Astrocyte (in vitro differentiated cells and primary cell): ENCODE data around the gene HECTD4. TPM values are rescaled to one million over a fixed set of nuclear protein-coding genes. Genes with fewer than 3 reads are reported as not detected.

Experiments used
- DNase-seq: peaks from one replicate; pipeline ENCODE4 v3.0.0-alpha.2; 2010; ENCODE audit warnings: low read depth
- FAIRE-seq: peaks from 2 replicates; lab custom pipeline; 2011; peaks lifted over from hg19 to GRCh38; lab: Jason Lieb, UNC
- H2AFZ ChIP-seq: 2 replicates; pipeline ENCODE4 v1.6.0; 2012; ENCODE audit warnings: low read depth, low read length, inconsistent platforms
- H3K27ac ChIP-seq: 2 replicates; pipeline ENCODE4 v1.5.1; 2011; ENCODE audit warnings: low read depth, low read length, inconsistent platforms
- H3K27me3 ChIP-seq: 2 replicates; pipeline ENCODE4 v1.6.0; 2011; ENCODE audit warnings: low read length, inconsistent platforms; ENCODE audit not compliant: insufficient read depth
- H3K36me3 ChIP-seq: 2 replicates; pipeline ENCODE4 v1.5.1; 2011; ENCODE audit warnings: low read length, inconsistent platforms; ENCODE audit not compliant: insufficient read depth
- H3K4me1 ChIP-seq: 2 replicates; pipeline ENCODE4 v1.5.1; 2011; ENCODE audit warnings: low read length, inconsistent platforms; ENCODE audit not compliant: insufficient read depth
- H3K4me2 ChIP-seq: 2 replicates; pipeline ENCODE4 v1.6.0; 2012; ENCODE audit warnings: low read length, inconsistent platforms
- H3K4me3 ChIP-seq: 2 replicates; pipeline ENCODE4 v1.5.1; 2011; ENCODE audit warnings: low read depth, mild to moderate bottlenecking, low read length, inconsistent platforms; ENCODE audit not compliant: insufficient read depth
- H3K79me2 ChIP-seq: 2 replicates; pipeline ENCODE4 v1.6.0; 2012; ENCODE audit warnings: mild to moderate bottlenecking, low read length, inconsistent platforms; ENCODE audit not compliant: insufficient read depth
- H3K9ac ChIP-seq: 2 replicates; pipeline ENCODE4 v1.6.0; 2012; ENCODE audit warnings: mild to moderate bottlenecking, low read length, inconsistent platforms
- H3K9me3 ChIP-seq: 2 replicates; pipeline ENCODE4 v1.5.1; 2012; ENCODE audit warnings: low read depth, mild to moderate bottlenecking, low read length, inconsistent platforms; ENCODE audit not compliant: insufficient read depth
- H4K20me1 ChIP-seq: 2 replicates; pipeline ENCODE4 v1.6.0; 2012; ENCODE audit warnings: low read length, inconsistent platforms; ENCODE audit not compliant: insufficient read depth
- H3K27ac Mint-ChIP-seq: one replicate; pipeline ENCODE4 v1.8.0; 2021; ENCODE audit warnings: mild to moderate bottlenecking, mixed read lengths; ENCODE audit not compliant: unreplicated experiment
- H3K27me3 Mint-ChIP-seq: one replicate; pipeline ENCODE4 v1.8.0; 2021; ENCODE audit warnings: low read depth, mixed read lengths; ENCODE audit not compliant: unreplicated experiment
- H3K36me3 Mint-ChIP-seq: one replicate; pipeline ENCODE4 v1.8.0; 2021; ENCODE audit warnings: low read depth, mixed read lengths; ENCODE audit not compliant: unreplicated experiment
- H3K4me1 Mint-ChIP-seq: one replicate; pipeline ENCODE4 v1.8.0; 2021; ENCODE audit warnings: low read depth, mixed read lengths; ENCODE audit not compliant: unreplicated experiment
- H3K4me3 Mint-ChIP-seq: one replicate; pipeline ENCODE4 v1.8.0; 2021; ENCODE audit warnings: mild to moderate bottlenecking, moderate library complexity, mixed read lengths; ENCODE audit not compliant: unreplicated experiment
- H3K9me3 Mint-ChIP-seq: one replicate; pipeline ENCODE4 v1.8.0; 2021; ENCODE audit warnings: mild to moderate bottlenecking, mixed read lengths; ENCODE audit not compliant: unreplicated experiment
- CTCF ChIP-seq: IDR thresholded peaks from 2 replicates; pipeline ENCODE4 v1.5.1; 2011; ENCODE audit warnings: low read depth, mild to moderate bottlenecking, inconsistent platforms, low read length, moderate library complexity; ENCODE audit not compliant: insufficient read depth
- EZH2 ChIP-seq: IDR thresholded peaks from 2 replicates; pipeline ENCODE4 v1.6.1; 2012; ENCODE audit warnings: mild to moderate bottlenecking, low read length, inconsistent platforms; ENCODE audit not compliant: insufficient read depth
- total RNA-seq: library from RNA; stranded (reverse); gene quantifications from 2 replicates; pipeline ENCODE4 v1.2.1, GENCODE V29; 2021

HECTD4 gene
- total RNA-seq, 1 donor from 2014 or later = 38.9 TPM

GRCh38 chr12:112236386-112236785 lies 145.8 kb downstream of the HECTD4 start:
- Mint-ChIP-seq H3K9me3 (no peaks in the 10 kb centered on the region), H3K4me1 (no peaks in the 10 kb centered on the region), H3K27ac (no peak overlapping the region), H3K36me3 (peaks cover 9% of the 10 kb centered on the region), H3K27me3 (no peaks in the 10 kb centered on the region), H3K4me3 (no peak overlapping the region)
- H3K79me2 ChIP-seq = no peaks in the 10 kb centered on the region
- no peak overlapping the region for H2AFZ ChIP-seq
- FAIRE-seq (no peak), DNase-seq (no peak)
- H3K27ac ChIP-seq = no peak overlapping the region
- H3K4me2 ChIP-seq = no peak overlapping the region
- no peaks in the 10 kb centered on the region for H3K4me1 ChIP-seq
- no peaks in the 10 kb centered on the region for H3K9me3 ChIP-seq
- H3K27me3 ChIP-seq = no peaks in the 10 kb centered on the region
- H4K20me1 ChIP-seq = no peaks in the 10 kb centered on the region
- H3K9ac ChIP-seq = no peak overlapping the region
- no peak overlapping the region for H3K4me3 ChIP-seq
- peaks cover 31% of the 10 kb centered on the region for H3K36me3 ChIP-seq
- no peak for TF ChIP-seq EZH2
- no peak for TF ChIP-seq CTCF

GRCh38 chr12:112234303-112234702 lies 147.9 kb downstream of the HECTD4 start:
- H3K27ac ChIP-seq = no peak overlapping the region
- Mint-ChIP-seq H3K27me3 (no peaks in the 10 kb centered on the region), H3K36me3 (peaks cover 10% of the 10 kb centered on the region), H3K9me3 (no peaks in the 10 kb centered on the region), H3K4me1 (no peaks in the 10 kb centered on the region), H3K4me3 (no peak overlapping the region), H3K27ac (no peak overlapping the region)
- TF ChIP-seq EZH2 (no peak), CTCF (no peak)
- no peak overlapping the region for H2AFZ ChIP-seq
- no peak overlapping the region for H3K9ac ChIP-seq
- no peak for FAIRE-seq
- no peaks in the 10 kb centered on the region for H3K79me2 ChIP-seq
- no peaks in the 10 kb centered on the region for H4K20me1 ChIP-seq
- no peaks in the 10 kb centered on the region for H3K4me1 ChIP-seq
- no peak for DNase-seq
- no peaks in the 10 kb centered on the region for H3K27me3 ChIP-seq
- H3K9me3 ChIP-seq = no peaks in the 10 kb centered on the region
- H3K4me3 ChIP-seq = no peak overlapping the region
- no peak overlapping the region for H3K4me2 ChIP-seq
- peaks cover 35% of the 10 kb centered on the region for H3K36me3 ChIP-seq

- Mint-ChIP-seq H3K9me3 (no peaks in the 10 kb centered on the region), H3K27me3 (no peaks in the 10 kb centered on the region), H3K4me3 (no peak overlapping the region), H3K4me1 (no peaks in the 10 kb centered on the region), H3K36me3 (peaks cover 10% of the 10 kb centered on the region), H3K27ac (no peak overlapping the region)
- Histone ChIP-seq H3K79me2 (no peaks in the 10 kb centered on the region), H3K4me1 (no peaks in the 10 kb centered on the region), H3K4me3 (no peak overlapping the region), H3K36me3 (peaks cover 31% of the 10 kb centered on the region), H3K9ac (no peak overlapping the region), H3K27ac (no peak overlapping the region), H3K27me3 (no peaks in the 10 kb centered on the region), H4K20me1 (no peaks in the 10 kb centered on the region), H3K9me3 (no peaks in the 10 kb centered on the region), H3K4me2 (no peak overlapping the region), H2AFZ (no peak overlapping the region)
- TF ChIP-seq EZH2 = no peak
- TF ChIP-seq CTCF = no peak
- DNase-seq (no peak), FAIRE-seq (no peak)
Measured at GRCh38 chr12:112233242-112233641, 149.0 kb downstream of the HECTD4 start.
